Adrenal gland (tissue), 5 donors: ENCODE results near the gene ZNF644.
"Not testable (repeated sequence)": the region's sequence is repeated elsewhere in the genome, so short reads cannot be mapped to it uniquely, and the experiment has no call there.

Experiments used
- POLR2A ChIP-seq, 2 donors: fragments of 450-650 bp; IDR thresholded peaks; one replicate each; pipeline ENCODE4 v1.6.1; 2017; ENCODE audit warnings: antibody characterized with exemption in 2 of 2, mild to moderate bottlenecking in 2 of 2, moderate library complexity in 1 of 2
- TF ChIP-seq, protein P1 (sequence below), 6 experiments: fragments of 450-650 bp in 4 of 6; fragments of 200-600 bp in 2 of 6; sonication (generic) in 1 of 6; IDR thresholded peaks; 1 replicate in 5 of 6; 2 replicates in 1 of 6; pipeline versions ENCODE4 v1.5.1 to v1.8.0; 2016 to 2021; ENCODE audit warnings: antibody characterized with exemption in 6 of 6, mild to moderate bottlenecking in 2 of 6, moderate library complexity in 1 of 6
- donor health status: DM: no; HTN: no; CAD: no.

DNA sequence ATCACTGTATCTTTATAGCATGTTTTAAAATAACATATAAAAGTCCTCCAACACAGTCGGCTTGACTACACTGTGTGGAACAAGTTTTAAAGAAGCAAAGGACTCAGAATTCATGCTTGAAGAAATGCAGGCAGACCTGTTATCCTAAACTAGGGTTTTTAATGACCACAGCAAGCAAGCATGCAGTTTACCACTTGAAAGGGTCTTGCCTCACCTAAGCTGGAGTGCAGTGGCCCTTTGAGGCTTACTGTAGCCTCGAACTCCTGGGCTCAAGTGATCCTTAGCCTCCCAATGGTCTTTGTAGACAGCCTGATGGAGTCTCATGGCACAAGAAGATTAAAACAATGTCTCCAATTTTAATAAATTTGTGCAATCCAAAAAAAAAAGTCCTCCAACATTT, 27.7 kb upstream of the ZNF644 start:
- TF ChIP-seq POLR2A (IDR thresholded peaks at IDR 0.05) = not testable (repeated sequence)
- TF ChIP-seq, protein P1, sequence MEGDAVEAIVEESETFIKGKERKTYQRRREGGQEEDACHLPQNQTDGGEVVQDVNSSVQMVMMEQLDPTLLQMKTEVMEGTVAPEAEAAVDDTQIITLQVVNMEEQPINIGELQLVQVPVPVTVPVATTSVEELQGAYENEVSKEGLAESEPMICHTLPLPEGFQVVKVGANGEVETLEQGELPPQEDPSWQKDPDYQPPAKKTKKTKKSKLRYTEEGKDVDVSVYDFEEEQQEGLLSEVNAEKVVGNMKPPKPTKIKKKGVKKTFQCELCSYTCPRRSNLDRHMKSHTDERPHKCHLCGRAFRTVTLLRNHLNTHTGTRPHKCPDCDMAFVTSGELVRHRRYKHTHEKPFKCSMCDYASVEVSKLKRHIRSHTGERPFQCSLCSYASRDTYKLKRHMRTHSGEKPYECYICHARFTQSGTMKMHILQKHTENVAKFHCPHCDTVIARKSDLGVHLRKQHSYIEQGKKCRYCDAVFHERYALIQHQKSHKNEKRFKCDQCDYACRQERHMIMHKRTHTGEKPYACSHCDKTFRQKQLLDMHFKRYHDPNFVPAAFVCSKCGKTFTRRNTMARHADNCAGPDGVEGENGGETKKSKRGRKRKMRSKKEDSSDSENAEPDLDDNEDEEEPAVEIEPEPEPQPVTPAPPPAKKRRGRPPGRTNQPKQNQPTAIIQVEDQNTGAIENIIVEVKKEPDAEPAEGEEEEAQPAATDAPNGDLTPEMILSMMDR (IDR thresholded peaks at IDR 0.05) = not testable (repeated sequence)
